Measurements from ENCODE around the gene HEBP1.

HEBP1 gene

GRCh38 chr12:13005649-13006048, 5.6 kb upstream of the HEBP1 start:
- TF ChIP-seq, protein P1, sequence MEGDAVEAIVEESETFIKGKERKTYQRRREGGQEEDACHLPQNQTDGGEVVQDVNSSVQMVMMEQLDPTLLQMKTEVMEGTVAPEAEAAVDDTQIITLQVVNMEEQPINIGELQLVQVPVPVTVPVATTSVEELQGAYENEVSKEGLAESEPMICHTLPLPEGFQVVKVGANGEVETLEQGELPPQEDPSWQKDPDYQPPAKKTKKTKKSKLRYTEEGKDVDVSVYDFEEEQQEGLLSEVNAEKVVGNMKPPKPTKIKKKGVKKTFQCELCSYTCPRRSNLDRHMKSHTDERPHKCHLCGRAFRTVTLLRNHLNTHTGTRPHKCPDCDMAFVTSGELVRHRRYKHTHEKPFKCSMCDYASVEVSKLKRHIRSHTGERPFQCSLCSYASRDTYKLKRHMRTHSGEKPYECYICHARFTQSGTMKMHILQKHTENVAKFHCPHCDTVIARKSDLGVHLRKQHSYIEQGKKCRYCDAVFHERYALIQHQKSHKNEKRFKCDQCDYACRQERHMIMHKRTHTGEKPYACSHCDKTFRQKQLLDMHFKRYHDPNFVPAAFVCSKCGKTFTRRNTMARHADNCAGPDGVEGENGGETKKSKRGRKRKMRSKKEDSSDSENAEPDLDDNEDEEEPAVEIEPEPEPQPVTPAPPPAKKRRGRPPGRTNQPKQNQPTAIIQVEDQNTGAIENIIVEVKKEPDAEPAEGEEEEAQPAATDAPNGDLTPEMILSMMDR (IDR thresholded peaks at IDR 0.05; ENCODE audit: control insufficient read depth, insufficient read depth, low read depth, low read length, missing control alignments) = no peak
- DNase-seq (ENCODE audit: low read depth) = no peak
- no peak overlapping the region for H3K4me3 ChIP-seq (ENCODE audit: control insufficient read depth, low read depth, low read length)

DNA sequence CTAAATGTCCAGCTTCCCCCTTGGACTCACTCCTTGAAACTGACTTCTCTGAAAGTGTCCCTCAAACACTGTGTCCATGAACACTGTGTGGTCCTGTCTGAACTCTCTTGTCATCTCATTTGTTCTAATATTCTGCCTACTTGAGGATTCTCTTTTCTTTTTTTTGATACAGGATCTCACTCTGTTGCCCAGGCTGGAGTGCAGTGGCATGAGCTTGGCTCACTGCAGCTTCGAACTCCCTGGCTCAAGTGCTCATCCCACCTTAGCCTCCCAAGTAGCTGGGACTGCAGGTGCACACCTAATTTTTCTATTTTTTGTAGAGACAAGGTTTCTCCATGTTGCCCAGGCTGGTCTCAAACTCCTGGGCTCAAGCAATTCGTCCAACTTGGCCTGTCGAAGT, 4.9 kb upstream of the HEBP1 start:
- TF ChIP-seq, protein P1 (IDR thresholded peaks at IDR 0.05; ENCODE audit: control insufficient read depth, insufficient read depth, low read depth, low read length, missing control alignments) = no peak
- no peak for DNase-seq (ENCODE audit: low read depth)
- no peak overlapping the region for H3K4me3 ChIP-seq (ENCODE audit: control insufficient read depth, low read depth, low read length)

- no peak overlapping the region for H3K4me3 ChIP-seq (ENCODE audit: control insufficient read depth, low read depth, low read length)
- TF ChIP-seq, protein P1 (IDR thresholded peaks at IDR 0.05; ENCODE audit: control insufficient read depth, insufficient read depth, low read depth, low read length, missing control alignments) = no peak
- DNase-seq (ENCODE audit: low read depth) = no peak
Observed at GRCh38 chr12:13004361-13004760, 4.3 kb upstream of the HEBP1 start.

DNA sequence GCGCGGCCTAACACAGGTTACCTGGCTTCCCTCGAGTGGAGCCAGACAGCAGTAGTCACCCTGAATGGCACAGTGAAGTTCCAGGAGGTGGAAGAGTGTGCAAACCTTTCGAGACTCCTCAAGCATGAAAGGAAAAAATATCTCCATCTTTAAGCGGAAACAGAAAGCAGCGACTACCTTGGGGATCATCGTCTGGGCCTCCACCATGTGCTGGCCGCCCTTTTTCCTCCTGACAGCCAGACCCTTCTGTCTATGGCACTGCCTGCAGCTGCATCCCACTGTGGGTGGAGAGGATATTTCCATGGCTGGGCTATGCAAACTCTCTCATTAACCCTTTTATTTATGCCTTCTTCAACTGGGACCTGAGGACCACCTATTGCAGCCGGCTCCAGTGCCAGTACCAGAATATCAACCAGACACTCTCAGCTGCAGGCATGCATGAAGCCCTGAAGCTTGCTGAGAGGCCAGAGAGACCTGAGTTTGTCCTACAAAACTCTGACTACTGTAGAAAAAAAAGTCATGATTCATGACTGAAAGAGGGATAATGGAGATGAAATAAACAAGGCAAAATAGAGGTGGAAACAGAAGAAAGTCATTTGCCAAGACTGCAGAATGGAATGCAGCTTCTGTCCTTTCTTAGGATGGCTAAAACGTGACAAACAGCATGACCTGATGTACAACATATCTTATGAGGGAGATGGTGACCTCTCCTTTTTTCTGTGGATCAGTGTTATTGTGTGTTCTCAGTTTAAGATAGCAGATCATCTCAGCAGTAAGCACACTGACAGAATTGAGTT, 2.4 kb upstream of the HEBP1 start:
- TF ChIP-seq, protein P1 (IDR thresholded peaks at IDR 0.05; ENCODE audit: control insufficient read depth, insufficient read depth, low read depth, low read length, missing control alignments) = no peak
- no peak for DNase-seq (ENCODE audit: low read depth)
- no peak overlapping the region for H3K4me3 ChIP-seq (ENCODE audit: control insufficient read depth, low read depth, low read length)

DNA sequence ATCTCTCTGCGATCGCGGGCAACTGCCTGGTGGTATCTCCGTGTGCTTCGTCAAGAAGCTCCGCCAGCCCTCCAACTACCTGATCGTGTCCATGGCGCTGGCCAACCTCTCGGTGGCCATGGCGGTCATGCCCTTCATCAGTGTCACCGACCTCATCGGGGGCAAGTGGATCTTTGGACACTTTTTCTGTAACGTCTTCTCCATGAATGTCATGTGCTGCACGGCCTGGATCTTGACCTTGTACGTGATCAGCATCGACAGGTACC, 1.6 kb upstream of the HEBP1 start:
- no peak for DNase-seq (ENCODE audit: low read depth)
- TF ChIP-seq, protein P1 (IDR thresholded peaks at IDR 0.05; ENCODE audit: control insufficient read depth, insufficient read depth, low read depth, low read length, missing control alignments) = no peak
- peak overlapping the region; percentile 55 for H3K4me3 ChIP-seq (ENCODE audit: control insufficient read depth, low read depth, low read length)

DNA sequence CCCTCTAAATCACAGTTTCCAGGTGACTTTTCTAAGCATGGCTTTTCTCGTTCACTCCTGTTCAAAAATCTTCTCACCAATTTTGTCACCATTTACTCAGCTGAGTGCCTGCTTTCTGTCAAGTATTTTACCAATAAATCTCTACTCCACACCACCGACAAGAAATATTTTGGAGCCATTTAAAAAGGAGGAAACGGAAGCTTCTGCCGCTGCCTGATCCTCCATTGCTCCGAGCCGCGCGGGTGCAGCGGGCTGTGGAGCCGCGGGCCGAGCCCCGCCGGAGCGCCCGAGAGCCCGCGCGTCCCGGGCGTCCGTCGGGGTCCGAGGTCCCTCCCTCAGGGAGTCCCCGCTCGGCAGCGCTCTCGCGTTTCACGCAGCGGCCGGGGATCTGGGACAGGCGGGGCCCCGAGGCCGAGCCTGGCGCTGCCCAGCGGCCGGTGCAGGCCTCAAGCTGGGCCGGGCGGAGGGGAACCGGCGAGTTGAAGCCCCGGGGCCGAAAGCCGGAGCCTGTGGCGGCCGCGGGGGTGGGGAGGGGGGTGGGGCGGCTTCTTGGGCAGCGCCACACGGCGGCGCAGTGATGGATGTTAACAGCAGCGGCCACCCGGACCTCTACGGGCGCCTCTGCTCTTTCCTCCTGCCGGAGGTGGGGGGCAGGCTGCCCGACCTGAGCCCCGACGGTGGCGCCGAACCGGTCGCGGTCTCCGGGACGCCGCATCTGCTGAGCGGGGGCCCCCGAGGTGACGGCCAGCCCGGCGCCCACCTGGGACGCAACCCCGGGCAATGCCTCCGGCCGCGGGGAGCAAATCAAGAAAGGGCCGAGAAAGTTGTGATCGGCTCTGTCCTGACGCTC, 1.1 kb upstream of the HEBP1 start:
- TF ChIP-seq, protein P1 (IDR thresholded peaks at IDR 0.05; ENCODE audit: control insufficient read depth, insufficient read depth, low read depth, low read length, missing control alignments) = peak; percentile 51
- peak overlapping the region; percentile 55 for H3K4me3 ChIP-seq (ENCODE audit: control insufficient read depth, low read depth, low read length)
- DNase-seq (ENCODE audit: low read depth) = no peak

Measured in AG09309 (cell line).